MCF 10A (cell line): ENCODE results near the gene BAMBI. TPM values are rescaled to one million over a fixed set of nuclear protein-coding genes. Genes with fewer than 3 reads are reported as not detected.

Source experiments
- BruUV-seq: library from RNA; stranded (reverse); fragments of 400-500 nt; replicated peaks from 2 replicates; lab custom pipeline; 2021; lab: Mats Ljungman, UMichigan
- CTCF ChIA-PET: fragments of 300-600 bp; sonication (Branson Sonifier 250); formaldehyde crosslinking; extraction: SDS; loops from one replicate; lab custom pipeline; 2021; ENCODE audit warnings: antibody characterized with exemption, inconsistent platforms; lab: Yijun Ruan, JAX
- POLR2A ChIA-PET: fragments of 300-600, 350-650 bp; sonication (Branson Sonifier 250); formaldehyde crosslinking; extraction: SDS; loops from one replicate; lab custom pipeline; 2020; ENCODE audit warnings: antibody characterized with exemption, inconsistent platforms; lab: Yijun Ruan, JAX
- DNase-seq: peaks from one replicate; pipeline ENCODE4 v3.0.0-alpha.2; 2018; ENCODE audit not compliant: unreplicated experiment
- H3K27ac Mint-ChIP-seq: one replicate; pipeline ENCODE4 v1.8.0; 2022; ENCODE audit warnings: mild to moderate bottlenecking, low read depth, mixed read lengths; ENCODE audit not compliant: unreplicated experiment
- H3K27me3 Mint-ChIP-seq: one replicate; pipeline ENCODE4 v1.8.0; 2022; ENCODE audit warnings: mixed read lengths; ENCODE audit not compliant: insufficient read depth, unreplicated experiment
- H3K36me3 Mint-ChIP-seq: one replicate; pipeline ENCODE4 v1.8.0; 2022; ENCODE audit warnings: mild to moderate bottlenecking, moderate library complexity, mixed read lengths; ENCODE audit not compliant: insufficient read depth, unreplicated experiment
- H3K4me1 Mint-ChIP-seq: one replicate; pipeline ENCODE4 v1.8.0; 2022; ENCODE audit warnings: mixed read lengths; ENCODE audit not compliant: insufficient read depth, unreplicated experiment
- H3K4me3 Mint-ChIP-seq: one replicate; pipeline ENCODE4 v1.8.0; 2022; ENCODE audit warnings: mild to moderate bottlenecking, moderate library complexity, mixed read lengths; ENCODE audit not compliant: unreplicated experiment
- H3K9me3 Mint-ChIP-seq: one replicate; pipeline ENCODE4 v1.8.0; 2022; ENCODE audit warnings: mixed read lengths; ENCODE audit not compliant: unreplicated experiment
- CTCF ChIP-seq: fragments of 200-600 bp; IDR thresholded peaks from one replicate; pipeline ENCODE4 v1.8.0; 2022; ENCODE audit warnings: antibody characterized with exemption, mild to moderate bottlenecking; ENCODE audit not compliant: unreplicated experiment
- intact Hi-C: fragments of 100-400 bp; cut with micrococcal nuclease; formaldehyde crosslinking; loops from 2 replicates; pipeline ENCODE4 v1.14.1; 2022
- total RNA-seq: library from RNA; stranded (reverse); gene quantifications from 2 replicates; pipeline ENCODE4 v1.2.3, GENCODE V29; 2022

Gene BAMBI
- total RNA-seq, 1 experiment from 2014 or later, result 31.6 TPM

- TF ChIP-seq CTCF, result no peak
- H3K27ac Mint-ChIP-seq, result no peak overlapping the region
- intact Hi-C loops, result no loop called here
- ChIA-PET POLR2A (interaction anchor here (0.6 kb wide), 1 partner anchor 1266 kb away, joined by 3 read pairs; no protein-coding TSS in a partner anchor), CTCF (no interaction called here)
- no TSS peak for BruUV-seq
- peaks cover 7% of the 10 kb centered on the region for H3K4me1 Mint-ChIP-seq
- no peaks in the 10 kb centered on the region for H3K9me3 Mint-ChIP-seq
- H3K36me3 Mint-ChIP-seq, result peaks cover 20% of the 10 kb centered on the region
- H3K27me3 Mint-ChIP-seq, result no peaks in the 10 kb centered on the region
- DNase-seq, result no peak
- no peak overlapping the region for H3K4me3 Mint-ChIP-seq
These were observed 8.4 kb downstream of the BAMBI start for GRCh38 chr10:28685717-28686116.

- no TSS peak for BruUV-seq
- no peak overlapping the region for H3K4me3 Mint-ChIP-seq
- no peaks in the 10 kb centered on the region for H3K27me3 Mint-ChIP-seq
- no peaks in the 10 kb centered on the region for H3K4me1 Mint-ChIP-seq
- no peaks in the 10 kb centered on the region for H3K9me3 Mint-ChIP-seq
- DNase-seq, result no peak
- ChIA-PET POLR2A (no interaction called here), CTCF (interaction anchor here (0.5 kb wide), 1 partner anchor 201 kb away, joined by 3 read pairs; no protein-coding TSS in a partner anchor)
- no peak for TF ChIP-seq CTCF
- intact Hi-C loops, result no loop called here
- H3K36me3 Mint-ChIP-seq, result peaks cover 16% of the 10 kb centered on the region
- H3K27ac Mint-ChIP-seq, result no peak overlapping the region
These were observed 9.7 kb downstream of the BAMBI start for GRCh38 chr10:28686835-28687682.

DNA sequence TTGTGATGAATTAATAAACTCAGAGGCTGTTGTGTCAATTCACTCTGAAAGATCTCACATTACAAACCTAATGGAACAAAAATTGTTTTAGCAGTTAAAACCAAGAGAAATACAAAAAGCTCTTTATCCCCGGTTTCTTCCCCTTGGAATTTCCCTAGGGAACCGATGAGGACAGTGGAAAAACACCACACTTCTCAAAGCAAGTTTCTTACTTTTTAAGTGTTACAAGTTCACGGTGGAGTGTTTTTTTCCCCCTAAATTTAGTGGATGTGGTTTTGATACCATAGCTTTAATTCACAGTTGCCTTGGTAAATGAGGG, 10.3 kb downstream of the BAMBI start:
- TF ChIP-seq CTCF, result no peak

DNA sequence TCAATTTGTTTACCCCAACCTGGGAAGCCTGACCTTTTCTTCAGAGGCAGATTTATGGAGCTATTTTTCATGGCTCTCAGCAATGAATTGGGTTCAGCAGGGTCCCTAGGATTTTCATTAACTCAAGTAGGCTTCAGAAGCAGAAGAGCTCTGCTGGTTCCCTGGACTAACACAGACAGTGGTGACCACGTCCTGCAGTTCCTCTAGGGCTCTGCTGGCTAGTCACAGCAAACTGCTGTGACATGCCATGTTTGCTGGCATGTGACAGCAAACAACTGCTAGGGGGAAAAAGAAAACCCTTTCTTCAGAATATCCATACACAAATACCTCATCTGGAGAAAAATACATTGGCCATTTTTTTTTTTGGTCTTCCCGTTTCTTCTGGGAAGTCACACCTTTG, 13.2 kb downstream of the BAMBI start:
- H3K27me3 Mint-ChIP-seq, result no peaks in the 10 kb centered on the region
- no peak for DNase-seq
- H3K9me3 Mint-ChIP-seq, result no peaks in the 10 kb centered on the region
- H3K4me3 Mint-ChIP-seq, result no peak overlapping the region
- H3K4me1 Mint-ChIP-seq, result no peaks in the 10 kb centered on the region
- POLR2A ChIA-PET, result no interaction called here
- no peak for TF ChIP-seq CTCF
- no peaks in the 10 kb centered on the region for H3K36me3 Mint-ChIP-seq
- CTCF ChIA-PET, result interaction anchor here (0.5 to 0.6 kb wide), 3 partner anchors 74 to 445 kb away, joined by 3 read pairs; no protein-coding TSS in a partner anchor
- intact Hi-C loops, result no loop called here
- no TSS peak for BruUV-seq
- H3K27ac Mint-ChIP-seq, result no peak overlapping the region

More for the DNA sequence above, 10.3 kb downstream of the BAMBI start:
- BruUV-seq, result no TSS peak
- DNase-seq, result no peak
- no peaks in the 10 kb centered on the region for H3K27me3 Mint-ChIP-seq
- no peaks in the 10 kb centered on the region for H3K4me1 Mint-ChIP-seq
- intact Hi-C loops, result no loop called here
- H3K9me3 Mint-ChIP-seq, result no peaks in the 10 kb centered on the region
- peaks cover 13% of the 10 kb centered on the region for H3K36me3 Mint-ChIP-seq
- H3K27ac Mint-ChIP-seq, result no peak overlapping the region
- H3K4me3 Mint-ChIP-seq, result no peak overlapping the region
- ChIA-PET POLR2A (no interaction called here), CTCF (interaction anchor here (0.5 kb wide), 1 partner anchor 200 kb away, joined by 3 read pairs; no protein-coding TSS in a partner anchor)
